GM21737 (cell line): Measurements from ENCODE around the gene PPP1R3C.

Source experiments
- ATAC-seq: cut with Tn5 transposase; IDR thresholded peaks from one replicate; pipeline ENCODE4 v1.9.1; 2021; ENCODE audit warnings: mild to moderate bottlenecking, moderate library complexity; ENCODE audit not compliant: unreplicated experiment

PPP1R3C gene

DNA sequence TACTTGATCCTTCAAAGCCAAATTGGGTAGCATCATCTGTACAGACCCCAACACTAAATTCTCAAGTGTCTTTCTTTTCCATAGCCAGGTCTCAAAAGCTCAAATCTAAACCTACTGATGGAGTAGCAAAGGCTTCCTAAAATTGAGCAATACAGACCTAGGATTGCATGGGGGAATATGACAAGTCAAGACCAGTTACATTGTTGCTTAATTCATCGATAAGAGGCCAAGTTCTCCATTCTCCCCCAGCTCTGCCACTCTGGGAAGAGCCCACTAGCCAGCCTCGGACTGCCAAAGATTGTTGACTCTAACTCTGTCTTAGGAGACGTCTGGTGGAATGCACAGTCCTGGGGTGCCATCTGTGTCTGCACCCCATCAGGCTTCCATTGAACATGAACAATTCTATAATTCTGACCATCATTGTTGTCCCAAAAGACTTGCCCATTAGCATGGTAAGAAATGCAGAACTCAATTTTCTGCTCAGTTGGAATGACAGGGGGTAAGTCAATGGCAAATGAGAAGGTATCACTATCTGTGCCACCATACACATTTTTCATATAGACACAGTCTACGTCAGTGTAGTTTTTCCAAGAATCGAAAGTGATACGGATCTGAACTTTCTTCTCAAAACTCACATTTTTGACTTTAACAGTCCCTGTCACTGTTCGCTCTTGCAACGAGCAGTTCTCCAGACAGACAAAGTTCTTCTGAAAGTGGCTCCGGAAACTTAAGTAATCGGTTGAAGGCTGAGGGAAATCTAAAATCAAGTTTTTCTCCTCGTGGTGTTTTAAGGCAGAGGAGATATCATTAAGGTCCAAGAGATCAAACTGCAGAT is 2.9 kb downstream of the PPP1R3C start:
- no peak for ATAC-seq

GRCh38 chr10:91628383-91628782 is 4.5 kb downstream of the PPP1R3C start:
- ATAC-seq, result no peak

DNA sequence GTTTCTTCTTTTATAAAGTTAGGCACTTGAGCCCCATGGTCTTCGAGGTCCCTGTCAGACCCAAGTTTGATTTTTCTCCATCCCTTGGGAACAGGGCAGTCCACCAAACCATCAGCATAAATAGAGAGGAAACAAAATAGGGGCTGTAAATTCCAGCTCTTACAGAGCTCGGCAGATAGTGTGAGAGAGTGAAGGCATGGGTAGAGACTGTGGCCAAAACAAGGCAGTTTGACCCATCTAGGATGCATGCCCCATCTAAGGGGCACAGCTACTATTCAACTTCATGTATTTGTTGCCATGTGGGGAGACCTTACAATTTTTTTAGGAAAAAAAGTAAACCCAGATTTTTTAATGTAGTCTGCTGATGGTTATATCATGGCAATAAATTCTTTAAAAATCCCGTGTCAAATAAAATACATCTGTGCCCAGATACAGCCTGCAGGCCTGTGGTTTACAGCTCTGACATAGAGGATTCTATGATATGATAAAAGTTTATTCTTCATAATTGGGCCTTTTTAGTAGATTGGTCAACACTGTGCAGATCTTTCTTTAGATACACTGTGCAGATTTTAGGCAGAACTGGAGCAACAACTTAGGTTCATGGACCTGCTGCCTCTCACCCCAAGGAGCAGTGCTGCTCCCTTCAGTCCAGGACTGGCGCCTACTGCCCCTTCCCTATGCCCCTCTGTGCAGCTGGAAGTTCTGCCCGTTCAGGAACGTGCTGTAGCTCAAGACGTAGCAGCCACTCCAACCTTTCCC is 5.3 kb downstream of the PPP1R3C start:
- no peak for ATAC-seq

GRCh38 chr10:91626936-91627335 is 5.9 kb downstream of the PPP1R3C start:
- ATAC-seq, result no peak

- no peak for ATAC-seq
Measured at GRCh38 chr10:91624633-91625032, 8.2 kb downstream of the PPP1R3C start.

GRCh38 chr10:91622601-91623000 is 10.3 kb downstream of the PPP1R3C start:
- no peak for ATAC-seq

GRCh38 chr10:91621483-91622113 is 11.3 kb downstream of the PPP1R3C start:
- ATAC-seq, result no peak

DNA sequence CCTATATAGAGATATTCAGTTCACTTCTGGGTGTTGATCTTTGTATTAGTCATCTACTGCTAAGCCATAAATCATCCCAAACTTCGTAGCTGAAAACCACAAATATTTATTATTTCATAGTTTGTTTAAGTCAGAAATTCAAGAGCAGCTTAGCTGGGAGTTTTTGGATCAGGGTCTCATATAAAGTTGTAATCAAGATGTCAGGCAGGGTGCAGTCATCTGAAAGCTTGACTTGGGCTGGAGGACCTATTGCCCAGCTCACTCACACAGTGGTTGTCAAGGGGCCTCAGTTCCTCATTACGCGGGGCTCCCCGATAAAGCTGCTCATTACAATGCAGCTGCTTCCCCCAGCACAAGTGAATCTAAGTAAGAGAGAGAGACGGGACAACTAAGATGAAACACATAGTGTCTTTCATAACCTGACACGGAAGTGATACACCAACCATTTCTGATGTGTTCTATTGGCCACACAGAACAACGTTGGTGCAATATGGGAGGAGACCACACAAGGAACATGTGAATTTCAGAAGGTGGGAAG is 15.7 kb downstream of the PPP1R3C start:
- ATAC-seq, result no peak

DNA sequence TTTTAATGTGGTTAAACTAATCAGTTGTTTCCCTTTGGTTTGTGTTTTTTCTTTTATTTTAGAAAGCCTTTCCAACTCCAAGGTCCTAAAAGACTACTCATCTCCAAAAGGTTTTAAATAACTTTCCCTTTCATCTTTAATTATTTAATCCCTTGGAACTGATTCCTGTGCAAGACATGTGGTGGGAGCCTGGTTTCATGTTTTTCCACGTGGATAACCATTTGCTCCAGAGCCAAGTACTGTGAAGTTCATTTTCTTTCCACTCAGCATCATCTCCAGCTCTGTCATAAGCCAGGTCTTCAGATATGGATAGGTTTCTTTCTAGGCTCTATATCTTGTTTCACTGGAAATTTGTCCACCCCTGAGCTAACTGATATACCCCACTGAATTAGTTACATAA is 16.7 kb downstream of the PPP1R3C start:
- no peak for ATAC-seq

DNA sequence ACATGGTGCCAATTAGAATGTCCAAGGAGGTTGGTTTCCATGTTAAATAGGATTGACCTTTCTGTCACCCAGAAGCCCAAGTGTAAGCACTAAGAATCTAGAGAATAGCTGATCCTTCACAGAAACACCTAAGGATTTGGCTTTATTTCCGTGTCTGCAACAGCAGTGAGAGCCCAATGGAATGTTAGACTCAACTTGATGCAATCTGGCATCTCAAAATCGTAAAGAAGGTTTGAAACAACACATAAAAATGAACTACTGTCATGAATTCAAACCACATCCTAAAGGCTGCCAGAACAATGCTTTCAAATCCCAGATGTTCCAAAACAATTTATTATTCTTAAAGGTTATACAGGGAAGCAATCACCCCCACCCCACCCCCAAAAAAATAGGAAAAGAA is 18.6 kb downstream of the PPP1R3C start:
- ATAC-seq, result no peak

DNA sequence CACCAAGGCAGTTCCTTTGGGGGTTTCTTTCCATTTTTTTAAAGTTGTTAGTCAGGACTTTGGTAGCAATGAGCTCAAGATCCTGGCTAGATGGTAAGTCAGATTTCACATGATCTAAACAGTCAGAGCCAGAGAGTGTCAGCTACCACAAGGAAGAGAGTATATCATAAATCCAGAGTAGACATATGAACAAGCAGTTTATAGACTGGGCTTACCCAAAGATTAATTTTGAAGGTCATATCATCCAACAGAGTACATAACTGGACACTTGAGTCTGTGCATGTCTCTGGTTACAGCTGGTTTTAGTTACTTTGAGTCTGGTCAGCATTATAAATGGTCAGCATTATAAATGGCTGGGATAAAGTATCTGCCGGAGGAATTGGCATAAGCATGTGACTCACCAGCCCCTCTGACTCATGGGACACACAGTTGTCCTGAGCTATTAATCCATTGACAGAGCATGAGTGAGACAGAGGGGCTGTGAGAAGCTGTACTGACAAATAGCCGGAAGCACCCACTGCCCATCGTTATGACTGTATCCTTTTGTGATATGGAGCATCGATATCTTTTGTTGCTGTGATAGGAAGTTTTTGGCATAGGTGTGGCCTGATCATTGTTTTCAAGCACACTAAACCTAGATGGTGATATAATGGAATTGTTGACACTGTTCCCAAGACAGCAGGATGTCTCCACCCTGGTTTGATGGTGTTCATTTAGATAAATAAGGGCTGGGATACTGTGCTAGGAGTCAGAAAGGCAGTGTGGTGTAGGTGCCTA is 19.3 kb downstream of the PPP1R3C start:
- no peak for ATAC-seq

GRCh38 chr10:91610919-91611318 is 22.0 kb downstream of the PPP1R3C start:
- no peak for ATAC-seq

GRCh38 chr10:91610444-91610843 is 22.4 kb downstream of the PPP1R3C start:
- no peak for ATAC-seq

GRCh38 chr10:91607646-91608403 is 25.0 kb downstream of the PPP1R3C start:
- ATAC-seq, result no peak

DNA sequence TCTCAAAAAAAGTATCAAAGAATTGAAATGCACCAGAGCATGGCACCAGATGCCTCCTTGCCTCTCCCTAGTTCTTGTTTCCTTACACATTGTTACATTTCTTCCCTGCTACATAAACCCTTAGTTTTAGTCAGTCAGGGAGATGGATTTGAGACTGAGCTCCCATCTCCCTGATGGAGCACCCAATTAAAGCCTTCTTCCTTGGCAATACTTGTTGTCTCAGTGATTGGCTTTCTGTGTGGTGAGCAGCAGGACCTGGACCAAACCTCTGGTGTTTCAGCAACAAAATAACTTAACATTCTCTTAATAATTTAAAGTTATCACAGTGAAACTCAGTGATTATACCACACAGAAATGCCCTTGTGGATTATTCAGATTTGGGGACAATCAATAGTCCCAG is 26.9 kb downstream of the PPP1R3C start:
- ATAC-seq, result no peak

GRCh38 chr10:91604553-91605534 is 28.0 kb downstream of the PPP1R3C start:
- ATAC-seq, result no peak

- ATAC-seq, result no peak
Measured at GRCh38 chr10:91603931-91604331, 28.9 kb downstream of the PPP1R3C start.

- ATAC-seq, result no peak
Measured at GRCh38 chr10:91602868-91603568, 29.9 kb downstream of the PPP1R3C start.
